ENCODE data around the gene PIEZO1. TPM values are rescaled to one million over a fixed set of nuclear protein-coding genes. Genes with fewer than 3 reads are reported as not detected.

PIEZO1 gene
- total RNA-seq, 4 donors from 2014 or later, result 62.3 to 161 (median 123) TPM

- H3K27ac ChIP-seq, result no peak overlapping the region
- no peak for DNase-seq
- peaks cover 0 to 21% of the 10 kb centered on the region in 2 donors for H3K4me1 ChIP-seq
- no peaks in the 10 kb centered on the region for H3K27me3 ChIP-seq
- H3K4me3 ChIP-seq, result no peak overlapping the region
- no peaks in the 10 kb centered on the region for H3K36me3 ChIP-seq
- H3K9me3 ChIP-seq, result no peaks in the 10 kb centered on the region
- intact Hi-C loops (cut with DNase I; ENCODE audit: low total_unique reads), result no loop called here
- TF ChIP-seq POLR2A (IDR thresholded peaks at IDR 0.05) (no peak), CTCF (IDR thresholded peaks at IDR 0.05) (no peak)
Observed at GRCh38 chr16:88809068-88809675, 24.2 kb upstream of the PIEZO1 start.

- Histone ChIP-seq H3K36me3 (no peaks in the 10 kb centered on the region), H3K4me3 (no peak overlapping the region), H3K4me1 (peaks cover 0 to 27% of the 10 kb centered on the region in 2 donors), H3K27me3 (no peaks in the 10 kb centered on the region), H3K9me3 (no peaks in the 10 kb centered on the region), H3K27ac (no peak overlapping the region)
- no peak for DNase-seq
- intact Hi-C loops (cut with DNase I; ENCODE audit: low total_unique reads), result no loop called here
- TF ChIP-seq POLR2A (IDR thresholded peaks at IDR 0.05) (no peak), CTCF (IDR thresholded peaks at IDR 0.05) (no peak)
Observed at GRCh38 chr16:88807626-88808453, 22.8 kb upstream of the PIEZO1 start.

- Histone ChIP-seq H3K27me3 (no peaks in the 10 kb centered on the region), H3K27ac (no peak overlapping the region), H3K4me1 (peaks cover 0 to 21% of the 10 kb centered on the region in 2 donors), H3K4me3 (no peak overlapping the region), H3K9me3 (no peaks in the 10 kb centered on the region), H3K36me3 (no peaks in the 10 kb centered on the region)
- no peak for DNase-seq
- intact Hi-C loops (cut with DNase I; ENCODE audit: low total_unique reads), result no loop called here
- TF ChIP-seq POLR2A (IDR thresholded peaks at IDR 0.05) (no peak), CTCF (IDR thresholded peaks at IDR 0.05) (no peak)
Observed at GRCh38 chr16:88807142-88807625, 22.2 kb upstream of the PIEZO1 start.

DNA sequence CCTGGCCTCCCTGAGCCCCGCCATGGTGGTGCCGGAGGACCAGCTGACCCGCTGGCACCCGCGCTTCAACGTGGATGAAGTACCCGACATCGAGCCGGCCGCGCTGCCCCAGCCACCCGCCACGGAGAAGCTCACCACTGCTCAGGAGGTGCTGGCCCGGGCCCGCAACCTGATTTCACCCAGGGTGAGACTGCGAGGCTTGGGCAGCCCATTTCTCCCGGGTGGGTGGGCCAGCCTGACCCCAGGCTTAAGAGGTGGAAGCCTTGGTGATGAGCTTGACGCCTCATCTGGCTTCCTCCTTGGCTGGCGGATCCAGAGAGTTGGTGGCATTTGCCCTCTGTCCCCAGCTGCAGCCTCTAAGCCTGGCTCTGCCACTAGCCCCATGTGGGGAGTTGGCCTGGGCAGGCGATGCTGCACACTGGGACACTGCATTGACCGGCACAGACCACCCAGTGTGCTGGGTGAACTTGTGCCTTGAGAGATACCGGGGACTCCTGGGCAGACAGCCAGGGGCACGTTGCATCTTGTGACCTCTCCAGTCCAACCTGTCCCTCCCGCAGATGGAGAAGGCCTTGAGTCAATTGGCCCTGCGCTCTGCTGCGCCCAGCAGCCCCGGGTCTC, 21.6 kb upstream of the PIEZO1 start:
- no peak for TF ChIP-seq POLR2A (IDR thresholded peaks at IDR 0.05)
- no peak for TF ChIP-seq CTCF (IDR thresholded peaks at IDR 0.05)
- intact Hi-C loops (cut with DNase I; ENCODE audit: low total_unique reads), result no loop called here
- peaks cover 0 to 21% of the 10 kb centered on the region in 2 donors for H3K4me1 ChIP-seq
- H3K4me3 ChIP-seq, result no peak overlapping the region
- H3K36me3 ChIP-seq, result no peaks in the 10 kb centered on the region
- no peaks in the 10 kb centered on the region for H3K9me3 ChIP-seq
- no peaks in the 10 kb centered on the region for H3K27me3 ChIP-seq
- no peak for DNase-seq
- H3K27ac ChIP-seq, result no peak overlapping the region
